SK-N-SH (cell line): ENCODE results near the gene ACOT12.

ENCODE experiments used
- CHD2 ChIP-seq: fragments of 150-350 bp; IDR thresholded peaks from 2 replicates; pipeline ENCODE4 v1.6.1; 2018; ENCODE audit warnings: low read length; ENCODE audit not compliant: partially characterized antibody
- CTCF ChIP-seq: fragments of 200-600 bp; sonication (generic); IDR thresholded peaks from 2 replicates; pipeline ENCODE4 v1.6.1; 2017; ENCODE audit warnings: antibody characterized with exemption, mild to moderate bottlenecking, moderate library complexity
- EZH2phosphoT487 ChIP-seq: fragments of 200-600 bp; sonication (generic); IDR thresholded peaks from 2 replicates; pipeline ENCODE4 v1.6.1; 2017; ENCODE audit warnings: low read depth, mixed run types, mild to moderate bottlenecking, antibody characterized with exemption, moderate library complexity, borderline replicate concordance
- FOXJ3 ChIP-seq: sonication (generic); formaldehyde crosslinking; IDR thresholded peaks from 2 replicates; pipeline ENCODE4 v1.5.1; 2020; ENCODE audit warnings: mild to moderate bottlenecking, missing genetic modification reagents
- MXI1 ChIP-seq: IDR thresholded peaks from 2 replicates; pipeline ENCODE4 v1.6.1; 2012; ENCODE audit warnings: mild to moderate bottlenecking, low read depth, low read length, improper control_type of control experiment
- POLR2AphosphoS5 ChIP-seq: IDR thresholded peaks from 2 replicates; pipeline ENCODE4 v1.6.1; 2012; ENCODE audit warnings: low read depth, low read length

- TF ChIP-seq CTCF, result no peak
- TF ChIP-seq POLR2AphosphoS5, result no peak
- no peak for TF ChIP-seq MXI1
- TF ChIP-seq FOXJ3, result no peak
- TF ChIP-seq EZH2phosphoT487, result no peak
- TF ChIP-seq CHD2, result no peak
Observed at GRCh38 chr5:81336556-81336955, 57.4 kb downstream of the ACOT12 start.
